Measurements from ENCODE around the gene CSE1L. TPM values are rescaled to one million over a fixed set of nuclear protein-coding genes. Genes with fewer than 3 reads are reported as not detected.
"Not testable (repeated sequence)": the region's sequence is repeated elsewhere in the genome, so short reads cannot be mapped to it uniquely, and the experiment has no call there.

Gene CSE1L
- total RNA-seq, 1 donor from 2014 or later: 173 TPM

- DNase-seq: no peak
Measured at GRCh38 chr20:49078310-49078709, 32.2 kb downstream of the CSE1L start.

- DNase-seq: not testable (repeated sequence)
Measured at GRCh38 chr20:49082295-49082694, 36.2 kb downstream of the CSE1L start.

- DNase-seq: no peak
Measured at GRCh38 chr20:49091104-49091503, 45.0 kb downstream of the CSE1L start.

- no peak for DNase-seq
Measured at GRCh38 chr20:49091762-49092161, 45.6 kb downstream of the CSE1L start.

GRCh38 chr20:49096203-49096730 is 50.2 kb downstream of the CSE1L start:
- no peak for DNase-seq

- DNase-seq: no peak
Measured at GRCh38 chr20:49097159-49097558, 51.0 kb downstream of the CSE1L start.

GRCh38 chr20:49098136-49098535 is 52.0 kb downstream of the CSE1L start:
- no peak for DNase-seq

GRCh38 chr20:49099011-49099410 is 52.9 kb downstream of the CSE1L start:
- DNase-seq: no peak

- not testable (repeated sequence) for DNase-seq
Measured at GRCh38 chr20:49100292-49100691, 54.2 kb downstream of the CSE1L start.

GRCh38 chr20:49100972-49101371 is 54.9 kb downstream of the CSE1L start:
- DNase-seq: no peak

- no peak for DNase-seq
Measured at GRCh38 chr20:49103019-49103418, 56.9 kb downstream of the CSE1L start.

GRCh38 chr20:49103647-49104364 is 57.7 kb downstream of the CSE1L start:
- DNase-seq: no peak

GRCh38 chr20:49104365-49104648 is 58.2 kb downstream of the CSE1L start:
- DNase-seq: no peak

- DNase-seq: not testable (repeated sequence)
Measured at GRCh38 chr20:49104979-49105547, 59.0 kb downstream of the CSE1L start.

GRCh38 chr20:49106328-49106727 is 60.2 kb downstream of the CSE1L start:
- no peak for DNase-seq

- no peak for DNase-seq
Measured at GRCh38 chr20:49110767-49111694, 64.9 kb downstream of the CSE1L start.

GRCh38 chr20:49112596-49113274 is 66.6 kb downstream of the CSE1L start:
- no peak for DNase-seq

- no peak for DNase-seq
Measured at GRCh38 chr20:49115564-49115963, 69.5 kb downstream of the CSE1L start.

- DNase-seq: no peak
Measured at GRCh38 chr20:49118307-49118706, 72.2 kb downstream of the CSE1L start.

GRCh38 chr20:49119988-49120387 is 73.9 kb downstream of the CSE1L start:
- DNase-seq: no peak

GRCh38 chr20:49122920-49123319 is 76.8 kb downstream of the CSE1L start:
- DNase-seq: no peak

- DNase-seq: no peak
Measured at GRCh38 chr20:49123982-49124381, 77.9 kb downstream of the CSE1L start.
